Keratinocyte (primary cell): ENCODE measurements around the gene ZNF638. TPM values are rescaled to one million over a fixed set of nuclear protein-coding genes. Genes with fewer than 3 reads are reported as not detected.

ENCODE experiments used
- DNase-seq: peaks from one replicate; pipeline ENCODE4 v3.0.0-alpha.2; 2011; ENCODE audit warnings: low read depth, missing footprints, low spot score
- FAIRE-seq: peaks from 2 replicates; lab custom pipeline; 2011; peaks lifted over from hg19 to GRCh38; lab: Jason Lieb, UNC
- H2AFZ ChIP-seq: 2 replicates; pipeline ENCODE4 v1.6.0; 2012; ENCODE audit warnings: low read length, control low read depth, inconsistent platforms; ENCODE audit not compliant: control insufficient read depth
- H3K27ac ChIP-seq: 2 replicates; pipeline ENCODE4 v1.5.1; 2011; ENCODE audit warnings: low read length; ENCODE audit not compliant: control insufficient read depth, insufficient read depth
- H3K27me3 ChIP-seq: 3 replicates; pipeline ENCODE4 v1.6.0; 2011; ENCODE audit warnings: low read length; ENCODE audit not compliant: control insufficient read depth, insufficient read depth; ENCODE audit errors: extremely low read depth
- H3K36me3 ChIP-seq, 2 experiments: 2 replicates in 1 of 2; 3 replicates in 1 of 2; pipeline ENCODE4 v1.5.1; 2011; ENCODE audit warnings: low read length in 2 of 2, mild to moderate bottlenecking in 1 of 2; ENCODE audit not compliant: control insufficient read depth in 2 of 2, insufficient read depth in 2 of 2; ENCODE audit errors: extremely low read depth in 1 of 2
- H3K4me1 ChIP-seq: 3 replicates; pipeline ENCODE4 v1.5.1; 2011; ENCODE audit warnings: low read length; ENCODE audit not compliant: control insufficient read depth, insufficient read depth; ENCODE audit errors: extremely low read depth
- H3K4me2 ChIP-seq: 3 replicates; pipeline ENCODE4 v1.6.0; 2011; ENCODE audit warnings: low read depth, low read length; ENCODE audit not compliant: control insufficient read depth, insufficient read depth; ENCODE audit errors: extremely low read depth
- H3K4me3 ChIP-seq, 3 experiments: fragments of 200-600 bp in 1 of 3; sonication (generic) in 1 of 3; 2 replicates in 2 of 3; 3 replicates in 1 of 3; pipeline ENCODE4 v1.5.1; 2011 to 2016; ENCODE audit warnings: low read length in 3 of 3, mild to moderate bottlenecking in 3 of 3, control low read depth in 2 of 3, inconsistent platforms in 1 of 3, low read depth in 1 of 3, mixed read lengths in 1 of 3, mixed run types in 1 of 3, moderate library complexity in 1 of 3; ENCODE audit not compliant: control insufficient read depth in 2 of 3, insufficient read depth in 2 of 3; ENCODE audit errors: extremely low read depth in 1 of 3
- H3K79me2 ChIP-seq: 2 replicates; pipeline ENCODE4 v1.6.0; 2012; ENCODE audit warnings: low read length; ENCODE audit not compliant: control insufficient read depth, insufficient read depth
- H3K9ac ChIP-seq: 3 replicates; pipeline ENCODE4 v1.6.0; 2011; ENCODE audit warnings: low read length; ENCODE audit not compliant: control insufficient read depth, insufficient read depth; ENCODE audit errors: extremely low read depth
- H3K9me1 ChIP-seq: 3 replicates; pipeline ENCODE4 v1.6.0; 2011; ENCODE audit warnings: low read length; ENCODE audit not compliant: control insufficient read depth, insufficient read depth; ENCODE audit errors: extremely low read depth
- H3K9me3 ChIP-seq: 2 replicates; pipeline ENCODE4 v1.5.1; 2012; ENCODE audit warnings: low read depth, low read length; ENCODE audit not compliant: control insufficient read depth
- H4K20me1 ChIP-seq: 3 replicates; pipeline ENCODE4 v1.6.0; 2011; ENCODE audit warnings: low read length; ENCODE audit not compliant: control insufficient read depth, insufficient read depth; ENCODE audit errors: extremely low read depth
- CTCF ChIP-seq, 3 experiments: IDR thresholded peaks in 1 of 3; conservative IDR thresholded peaks in 1 of 3; optimal IDR thresholded peaks in 1 of 3; 2 replicates in 2 of 3; 3 replicates in 1 of 3; pipeline versions ENCODE3 to v1.5.1; 2011; ENCODE audit warnings: low read length in 3 of 3, mild to moderate bottlenecking in 3 of 3, moderate library complexity in 2 of 3, control low read depth in 1 of 3, inconsistent platforms in 1 of 3; ENCODE audit not compliant: insufficient read depth in 2 of 3; ENCODE audit errors: extremely low read depth in 1 of 3
- EZH2 ChIP-seq: IDR thresholded peaks from one replicate; pipeline ENCODE4 v1.6.1; 2012; ENCODE audit warnings: inconsistent platforms, mild to moderate bottlenecking, low read length, moderate library complexity
- dilution Hi-C: fragments of 300-500 bp; cut with MboI; formaldehyde crosslinking; loops from one replicate; pipeline ENCODE4 v1.7.0; 2020; ENCODE audit warnings: low sequenced_read_pairs; ENCODE audit not compliant: extremely low pct_ligation_motif_present
- polyA plus RNA-seq, 5 experiments: library from polyadenylated mRNA; depleted of rRNA in 3 of 5; stranded (reverse) in 3 of 5; stranded (forward) in 1 of 5; unstranded in 1 of 5; fragments of >200 nt; gene quantifications; 1 replicate in 1 of 5; 2 replicates in 3 of 5; 3 replicates in 1 of 5; pipeline versions ENCODE4 v1.2.1 to v1.2.3, GENCODE V29; 2011 to 2012; ENCODE audit warnings: missing spikeins in 2 of 5, low read depth in 1 of 5, low replicate concordance in 1 of 5

ZNF638 gene
- polyA plus RNA-seq, 1 donor (not counting 4 experiments of a cell fraction or from before 2014, with no cell fraction given), result 66.5 TPM

GRCh38 chr2:71385012-71385411 lies 53.4 kb downstream of the ZNF638 start:
- Histone ChIP-seq H3K27ac (no peak overlapping the region), H3K79me2 (no peaks in the 10 kb centered on the region), H3K36me3 (peaks cover 3 to 14% of the 10 kb centered on the region in 2 experiments), H3K4me3 (no peak overlapping the region), H3K4me1 (no peaks in the 10 kb centered on the region), H3K9me1 (no peaks in the 10 kb centered on the region), H3K9me3 (no peaks in the 10 kb centered on the region), H2AFZ (no peak overlapping the region), H4K20me1 (no peaks in the 10 kb centered on the region), H3K9ac (no peak overlapping the region), H3K27me3 (no peaks in the 10 kb centered on the region), H3K4me2 (no peak overlapping the region)
- dilution Hi-C loops, result no loop called here
- TF ChIP-seq CTCF (optimal IDR thresholded peaks at IDR 0.05 in 1 of 3, IDR thresholded peaks at IDR 0.05 in 1 of 3, conservative IDR thresholded peaks at IDR 0.05 in 1 of 3; ENCODE audit: extremely low read depth in 1 of 3, insufficient read depth in 2 of 3, low read length in 3 of 3) (no peak), EZH2 (no peak)
- DNase-seq, result no peak
- no peak for FAIRE-seq

GRCh38 chr2:71388214-71388613 lies 56.6 kb downstream of the ZNF638 start:
- dilution Hi-C loops, result no loop called here
- H3K9me3 ChIP-seq, result no peaks in the 10 kb centered on the region
- no peaks in the 10 kb centered on the region for H4K20me1 ChIP-seq
- H3K27me3 ChIP-seq, result no peaks in the 10 kb centered on the region
- H3K4me3 ChIP-seq, result no peak overlapping the region
- no peak overlapping the region for H3K27ac ChIP-seq
- FAIRE-seq (no peak), DNase-seq (no peak)
- TF ChIP-seq EZH2 (no peak), CTCF (optimal IDR thresholded peaks at IDR 0.05 in 1 of 3, IDR thresholded peaks at IDR 0.05 in 1 of 3, conservative IDR thresholded peaks at IDR 0.05 in 1 of 3; ENCODE audit: extremely low read depth in 1 of 3, insufficient read depth in 2 of 3, low read length in 3 of 3) (no peak)
- H3K4me1 ChIP-seq, result no peaks in the 10 kb centered on the region
- H3K79me2 ChIP-seq, result no peaks in the 10 kb centered on the region
- no peak overlapping the region for H2AFZ ChIP-seq
- H3K9me1 ChIP-seq, result no peaks in the 10 kb centered on the region
- H3K4me2 ChIP-seq, result no peak overlapping the region
- peaks cover 3 to 16% of the 10 kb centered on the region in 2 experiments for H3K36me3 ChIP-seq
- H3K9ac ChIP-seq, result no peak overlapping the region
